Measurements from ENCODE around the gene MB21D2.

DNA sequence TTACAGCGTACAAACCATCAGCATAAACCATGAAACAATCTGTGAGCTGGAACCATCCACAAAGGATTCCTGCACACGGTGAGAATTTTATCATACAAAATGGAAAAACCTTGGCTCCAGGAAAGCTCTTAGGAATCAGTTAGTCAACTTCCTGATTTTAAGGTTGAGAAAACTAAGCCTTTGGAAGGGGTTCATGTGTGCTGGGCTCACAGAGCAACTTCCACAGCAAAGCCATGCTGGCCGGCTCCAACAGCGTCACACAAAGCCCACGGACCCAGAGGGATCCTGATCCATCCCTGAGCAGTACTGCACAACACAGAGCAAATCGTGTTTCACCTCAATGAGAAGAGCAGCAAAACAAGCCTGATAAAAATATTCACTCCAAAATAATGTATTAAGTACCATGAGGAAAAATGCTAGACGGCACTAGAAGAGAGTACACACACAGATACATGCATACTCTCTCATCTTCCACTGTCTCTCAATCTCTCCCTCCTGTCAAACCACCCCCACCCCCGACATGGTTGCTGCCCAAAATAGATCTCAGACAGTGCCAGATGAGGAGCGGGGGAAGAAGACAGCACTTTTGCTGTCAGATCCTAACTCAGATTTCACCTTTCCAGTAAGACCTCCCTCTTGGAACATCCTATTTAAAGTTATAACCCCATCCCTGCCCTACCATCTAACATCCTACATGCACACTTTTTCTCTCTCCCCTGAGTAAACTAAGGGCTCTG is 58.6 kb downstream of the MB21D2 start:
- TF ChIP-seq CTCF (conservative IDR thresholded peaks at IDR 0.05; ENCODE audit: low read length) (no peak), EZH2phosphoT487 (IDR thresholded peaks at IDR 0.05; ENCODE audit: borderline replicate concordance, low read depth, low read length) (no peak)

Data from OCI-LY7 (cell line).